AG08396 (cell line): ENCODE data around the gene ZNF614.
A peak's percentile ranks its signal among the peaks of the same experiment; 100 is the strongest.
"Not testable (repeated sequence)": the region's sequence is repeated elsewhere in the genome, so short reads cannot be mapped to it uniquely, and the experiment has no call there.

Experiments
- DNase-seq: peaks from one replicate; pipeline ENCODE4 v3.0.0; 2012; ENCODE audit warnings: low spot score, mixed read lengths

Gene ZNF614

DNA sequence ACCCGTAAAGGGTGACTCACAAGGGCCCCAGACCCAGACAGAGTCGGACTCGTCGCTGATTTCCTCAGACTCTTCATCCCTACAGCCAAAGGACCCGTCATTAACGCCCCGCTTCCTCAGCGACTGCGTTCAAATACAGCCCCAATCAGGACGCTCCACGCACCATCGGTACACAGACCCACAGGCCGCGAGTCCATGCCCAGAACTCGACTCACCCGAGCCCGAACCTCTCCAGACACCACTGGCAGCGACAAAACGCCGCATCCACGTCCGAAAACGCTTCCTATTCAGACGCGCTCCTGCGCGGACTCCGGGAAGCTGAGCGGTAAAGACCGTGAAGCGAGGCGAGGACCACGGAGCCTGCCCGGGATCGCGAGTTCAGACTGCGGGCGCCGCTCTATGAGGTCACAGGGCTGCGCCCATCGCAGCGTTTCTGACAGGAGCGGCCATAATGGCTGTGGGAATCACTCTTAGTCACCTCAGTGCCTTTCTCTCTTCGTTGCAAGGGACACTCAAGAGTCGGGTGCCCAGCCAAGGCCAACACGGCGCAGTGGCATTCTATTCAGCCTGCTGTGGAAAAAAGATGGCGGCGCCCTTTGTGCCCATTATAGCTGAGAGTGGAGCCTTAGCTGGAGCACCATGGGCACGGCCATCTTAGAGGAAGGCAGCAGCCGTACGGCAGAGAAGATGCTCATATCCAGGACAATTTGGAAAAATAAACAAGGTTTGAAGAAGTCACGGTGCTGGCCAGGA is at the start of gene ZNF614:
TSS of gene ZNF614 (minus strand) at position 353 of the 753 bp plus-strand sequence. CDS start 2,634 bp downstream, outside the sequence.
- peak; percentile 93 for DNase-seq

DNA sequence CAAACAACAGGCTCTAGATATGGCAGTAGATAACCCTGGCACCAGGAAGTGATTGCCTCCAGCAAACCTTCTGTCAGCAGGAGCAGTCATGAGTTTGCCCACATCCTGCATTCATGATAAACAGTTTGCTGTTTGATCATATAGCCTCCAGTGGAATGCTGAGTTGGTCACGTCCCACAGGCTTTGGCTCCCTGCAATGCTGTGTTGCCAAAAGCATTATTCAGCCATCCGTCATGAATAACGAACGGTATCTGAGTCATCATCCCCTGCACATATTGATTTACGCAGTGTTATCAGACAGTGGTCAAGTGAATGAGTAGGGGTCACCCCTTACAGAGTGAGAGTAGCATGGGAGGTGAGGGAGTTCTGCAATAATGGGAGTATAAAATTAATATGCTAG is 42.3 kb upstream of the ZNF614 start:
- no peak for DNase-seq

DNA sequence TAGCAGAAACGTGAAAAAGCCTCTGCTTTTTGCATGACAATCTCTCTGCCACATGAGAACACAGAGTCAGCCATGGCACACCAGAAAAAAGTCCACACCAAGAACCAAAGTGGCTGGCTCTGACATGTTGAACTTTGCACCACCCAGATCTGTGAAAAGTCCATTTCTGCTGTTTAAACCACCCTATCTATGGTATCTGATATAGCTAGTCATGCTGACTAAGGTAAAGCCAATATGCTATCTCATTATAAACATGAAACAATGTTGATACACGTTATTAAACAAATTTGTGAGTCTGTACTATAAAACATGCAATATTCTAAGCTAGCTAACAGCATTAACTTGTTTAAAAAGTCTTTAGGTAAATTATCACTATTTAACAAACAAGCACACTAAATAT is 41.5 kb upstream of the ZNF614 start:
- DNase-seq: no peak

DNA sequence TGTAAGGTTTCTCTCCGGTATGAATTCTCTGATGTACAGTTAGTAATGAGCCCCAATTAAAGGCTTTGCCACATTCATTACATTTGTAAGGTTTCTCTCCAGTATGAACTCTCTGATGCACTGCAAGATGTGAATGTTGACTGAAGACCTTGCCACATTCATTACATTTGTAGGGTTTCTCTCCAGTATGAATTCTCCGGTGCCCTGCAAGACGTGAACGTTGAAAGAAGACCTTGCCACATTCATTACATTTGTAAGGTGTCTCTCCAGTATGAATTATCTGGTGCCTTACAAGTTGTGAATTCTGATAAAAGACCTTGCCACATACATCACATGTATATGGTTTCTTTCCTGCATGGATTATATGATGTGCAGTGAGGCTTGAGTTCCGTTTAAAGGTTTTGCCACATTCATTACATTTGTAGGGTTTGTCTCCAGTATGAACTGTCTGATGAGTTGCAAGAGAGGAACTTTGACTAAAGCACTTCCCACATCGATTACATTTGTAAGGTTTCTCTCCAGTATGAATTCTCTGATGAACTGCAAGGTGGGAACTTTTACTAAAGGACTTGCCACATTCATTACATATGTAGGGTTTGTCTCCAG is 38.2 kb upstream of the ZNF614 start:
- DNase-seq: no peak

DNA sequence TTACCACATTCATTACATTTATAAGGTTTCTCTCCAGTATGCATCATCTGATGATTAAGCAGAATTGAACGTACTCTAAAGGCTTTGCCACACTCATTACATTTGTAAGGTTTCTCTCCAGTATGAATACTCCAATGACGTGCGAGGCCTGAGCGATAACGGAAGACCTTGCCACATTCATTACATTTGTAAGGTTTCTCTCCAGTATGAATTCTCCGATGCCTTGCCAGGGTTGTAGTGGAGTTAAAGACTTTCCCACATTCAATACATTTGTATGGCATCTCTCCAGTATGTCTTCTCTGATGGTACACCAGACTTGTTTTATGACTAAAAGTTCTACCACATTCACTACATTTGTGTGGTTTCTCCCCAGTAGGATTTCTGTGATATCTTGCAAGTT is 37.2 kb upstream of the ZNF614 start:
- DNase-seq: no peak

DNA sequence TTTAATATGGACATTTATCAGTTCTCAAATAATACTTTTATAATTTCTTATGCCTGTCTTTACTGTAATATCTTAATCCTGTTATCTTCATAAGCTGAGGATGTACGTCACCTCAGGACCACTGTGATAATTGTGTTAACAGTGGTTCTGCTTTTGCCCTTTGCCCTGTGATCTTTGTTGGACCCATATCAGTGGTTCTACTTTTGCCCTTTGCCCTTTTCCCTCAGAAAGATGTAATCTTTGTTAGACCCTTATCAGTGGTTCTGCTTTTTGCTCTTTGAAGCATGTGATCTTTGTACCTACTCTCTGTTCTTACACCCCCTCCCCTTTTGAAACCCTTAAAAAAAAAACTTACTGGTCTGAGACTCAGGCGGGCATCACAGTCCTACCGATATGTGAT is 28.3 kb upstream of the ZNF614 start:
- not testable (repeated sequence) for DNase-seq

DNA sequence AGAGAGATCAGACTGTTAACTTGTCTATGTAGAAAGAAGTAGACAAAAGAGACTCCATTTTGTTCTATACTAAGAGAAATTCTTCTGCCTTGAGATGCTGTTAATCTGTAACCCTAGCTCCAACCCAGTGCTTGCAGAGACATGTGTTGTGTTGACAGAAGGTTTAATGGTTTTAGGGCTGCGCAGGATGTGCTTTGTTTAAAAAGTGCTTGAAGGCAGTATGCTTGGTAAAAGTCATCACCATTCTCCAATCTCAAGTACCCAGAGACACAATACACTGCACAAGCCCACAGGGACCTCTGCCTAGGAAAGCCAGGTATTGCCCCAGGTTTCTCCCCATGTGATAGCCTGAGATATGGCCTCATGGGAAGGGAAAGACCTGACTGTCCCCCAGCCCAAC is 23.6 kb upstream of the ZNF614 start:
- DNase-seq: not testable (repeated sequence)

DNA sequence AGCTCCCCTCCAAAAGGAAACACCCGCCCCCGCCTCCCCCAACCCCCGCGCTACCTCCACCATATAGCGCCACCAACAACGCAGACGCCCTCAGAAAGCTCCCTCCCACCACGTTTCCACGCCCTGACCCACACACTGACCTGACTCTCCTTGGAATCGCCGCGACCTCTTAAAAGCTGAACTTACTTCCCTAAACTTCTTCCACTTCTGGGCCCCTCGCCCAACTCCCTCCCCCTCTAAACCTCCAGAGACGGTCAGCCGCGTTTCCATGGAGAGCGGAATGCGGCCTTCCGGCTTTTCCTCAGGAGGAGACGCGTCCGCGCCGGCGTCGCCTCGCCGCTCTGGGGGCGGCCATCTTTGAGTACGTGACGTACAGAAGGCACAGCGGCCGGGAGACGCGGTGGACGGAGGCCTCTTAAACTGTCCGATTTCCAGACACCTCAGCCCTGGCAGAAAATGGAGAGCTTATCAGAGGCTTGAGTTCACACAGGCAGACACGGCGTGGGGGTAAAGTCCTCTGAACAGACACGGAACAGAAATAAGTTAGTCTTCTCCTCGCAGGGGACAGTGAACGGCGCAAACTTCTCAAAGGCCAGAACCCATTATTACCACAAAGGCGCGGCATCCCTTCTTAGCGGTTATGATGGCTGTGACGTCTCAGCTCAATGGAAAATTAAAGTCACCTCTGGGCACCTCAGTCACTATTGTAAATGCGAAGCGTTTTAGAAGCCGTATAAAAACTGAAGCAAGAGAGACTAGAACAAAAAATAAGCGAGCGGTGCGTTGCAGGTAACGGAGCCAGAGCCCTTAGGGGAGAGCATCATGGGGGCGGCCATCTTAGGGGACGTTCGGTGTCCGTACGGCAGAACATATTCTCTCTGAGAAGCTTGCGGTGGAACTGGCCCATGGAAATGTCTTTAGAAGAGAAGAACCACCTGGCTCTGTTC is 20.6 kb upstream of the ZNF614 start, which contains the start of gene ZNF432:
TSS of gene ZNF432 (minus strand) at position 284 of the 947 bp plus-strand sequence. CDS start 1,970 bp downstream, outside the sequence.
- DNase-seq: peak; percentile 91

DNA sequence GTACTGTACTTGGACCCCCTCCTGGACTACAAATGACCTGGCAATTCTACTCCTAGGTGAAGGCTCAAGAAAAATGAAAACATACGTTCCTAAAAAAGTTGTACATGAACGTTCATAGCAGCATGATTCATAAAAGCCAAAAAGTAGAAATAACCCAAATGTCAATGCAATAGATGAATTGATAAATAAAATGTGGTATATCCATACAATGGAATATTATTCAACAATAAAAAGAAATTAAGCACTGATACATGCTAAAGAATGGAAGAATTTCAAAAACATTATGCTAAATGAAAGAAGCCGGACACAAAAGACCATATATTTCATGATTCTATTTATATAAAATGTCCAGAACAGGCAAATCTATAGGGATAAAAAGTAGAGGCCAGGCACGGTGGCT is 11.0 kb upstream of the ZNF614 start:
- DNase-seq: no peak

DNA sequence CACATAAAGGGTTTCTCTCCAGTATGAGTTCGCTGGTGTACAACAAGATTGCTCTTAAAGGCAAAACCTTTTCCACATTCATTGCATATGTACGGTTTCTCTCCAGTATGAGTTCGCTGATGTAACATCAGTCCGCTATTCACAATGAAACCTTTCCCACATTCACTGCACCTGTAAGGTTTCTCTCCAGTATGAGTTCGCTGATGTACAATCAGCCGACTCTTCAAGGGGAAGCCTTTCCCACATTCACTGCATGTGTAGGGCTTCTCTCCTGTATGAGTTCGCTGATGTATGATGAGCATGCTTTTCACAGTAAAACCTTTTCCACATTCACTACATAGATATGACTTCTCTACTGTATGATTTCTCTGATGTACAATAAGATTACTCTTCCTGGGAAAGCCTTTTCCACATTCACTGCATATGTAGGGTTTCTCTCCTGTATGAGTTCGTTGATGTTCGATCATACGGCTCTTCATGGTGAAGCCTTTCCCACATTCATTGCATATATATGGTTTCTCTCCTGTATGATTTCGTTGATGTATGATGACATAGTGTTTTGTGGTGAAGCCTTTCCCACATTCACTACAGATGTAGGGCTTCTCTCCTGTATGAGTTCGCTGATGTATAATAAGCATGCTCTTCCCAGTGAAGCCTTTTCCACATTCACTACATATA is 6.0 kb upstream of the ZNF614 start:
- DNase-seq: no peak

DNA sequence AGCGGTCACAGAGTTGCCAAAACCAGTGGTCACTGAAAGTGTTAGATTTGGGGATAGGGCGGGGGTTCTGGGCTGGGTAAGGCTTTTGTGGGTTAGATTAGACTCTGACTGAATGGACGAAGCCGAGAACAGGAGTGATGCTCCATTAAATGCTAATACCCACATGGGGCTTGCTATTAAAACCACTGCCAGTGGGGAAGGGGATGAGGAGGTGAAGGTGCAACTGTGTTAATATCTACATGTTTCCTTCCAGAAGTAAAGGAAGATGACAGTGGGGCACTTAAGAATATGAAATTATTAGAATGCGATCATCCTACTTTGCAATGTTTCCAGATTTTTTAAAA is 573 bp upstream of the ZNF614 start:
- no peak for DNase-seq

DNA sequence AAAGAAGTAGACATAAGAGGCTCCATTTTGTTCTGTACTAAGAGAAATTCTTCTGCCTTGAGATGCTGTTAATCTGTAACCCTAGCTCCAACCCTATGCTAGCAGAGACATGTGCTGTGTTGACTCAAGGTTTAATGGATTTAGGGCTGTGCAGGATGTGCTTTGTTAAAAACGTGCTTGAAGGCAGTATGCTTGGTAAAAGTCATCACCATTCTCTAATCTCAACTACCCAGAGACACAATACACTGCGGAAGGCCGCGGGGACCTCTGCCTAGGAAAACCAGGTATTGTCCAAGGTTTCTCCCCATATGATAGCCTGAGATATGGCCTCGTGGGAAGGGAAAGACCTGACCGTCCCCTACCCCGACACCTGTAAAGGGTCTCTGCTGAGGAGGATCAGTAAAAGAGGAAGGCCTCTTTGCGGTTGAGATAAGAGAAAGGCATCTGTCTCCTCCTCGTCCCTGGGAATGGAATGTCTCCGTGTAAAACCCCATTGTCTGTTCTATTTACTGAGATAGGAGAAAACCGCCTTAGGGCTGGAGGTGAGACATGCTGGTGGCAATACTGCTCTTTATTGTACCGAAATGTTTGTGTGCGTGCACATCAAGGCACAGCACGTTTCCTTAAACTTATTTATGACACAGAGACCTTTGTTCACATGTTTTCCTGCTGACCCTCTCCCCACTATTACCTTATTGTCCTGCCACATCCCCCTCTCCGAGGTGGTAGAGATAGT is 1.8 kb downstream of the ZNF614 start:
- DNase-seq: not testable (repeated sequence)

DNA sequence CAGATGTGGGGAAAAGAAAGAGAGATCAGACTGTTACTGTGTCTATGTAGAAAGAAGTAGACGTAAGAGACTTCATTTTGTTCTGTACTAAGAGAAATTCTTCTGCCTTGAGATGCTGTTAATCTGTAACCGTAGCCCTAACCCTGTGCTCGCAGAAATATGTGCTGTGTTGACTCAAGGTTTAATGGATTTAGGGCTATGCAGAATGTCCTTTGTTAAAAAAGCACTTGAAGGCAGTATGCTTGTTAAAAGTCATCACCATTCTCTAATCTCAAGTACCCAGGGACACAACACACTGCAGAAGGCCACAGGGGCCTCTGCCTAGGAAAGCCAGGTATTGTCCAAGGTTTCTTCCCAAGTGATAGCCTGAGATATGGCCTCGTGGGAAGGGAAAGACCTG is 3.7 kb downstream of the ZNF614 start:
- not testable (repeated sequence) for DNase-seq

DNA sequence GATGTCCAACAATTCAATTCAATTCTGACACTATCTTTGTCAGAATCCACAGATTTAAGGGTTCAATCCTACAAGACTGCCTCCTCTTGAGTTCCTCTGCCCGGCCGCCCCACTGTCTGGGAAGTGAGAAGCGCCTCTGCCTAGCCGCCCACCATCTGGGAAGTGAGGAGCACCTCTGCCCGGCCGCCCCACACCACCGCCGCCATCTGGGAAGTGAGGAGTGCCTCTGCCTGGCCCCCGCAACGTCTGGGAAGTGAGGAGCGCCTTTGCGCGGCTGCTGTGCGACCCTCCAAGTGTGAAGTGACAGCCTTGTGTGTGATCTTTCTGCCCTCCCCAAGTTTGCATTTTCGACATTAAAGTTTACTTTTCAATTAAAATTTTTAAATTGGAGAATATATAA is 6.0 kb downstream of the ZNF614 start:
- no peak for DNase-seq

DNA sequence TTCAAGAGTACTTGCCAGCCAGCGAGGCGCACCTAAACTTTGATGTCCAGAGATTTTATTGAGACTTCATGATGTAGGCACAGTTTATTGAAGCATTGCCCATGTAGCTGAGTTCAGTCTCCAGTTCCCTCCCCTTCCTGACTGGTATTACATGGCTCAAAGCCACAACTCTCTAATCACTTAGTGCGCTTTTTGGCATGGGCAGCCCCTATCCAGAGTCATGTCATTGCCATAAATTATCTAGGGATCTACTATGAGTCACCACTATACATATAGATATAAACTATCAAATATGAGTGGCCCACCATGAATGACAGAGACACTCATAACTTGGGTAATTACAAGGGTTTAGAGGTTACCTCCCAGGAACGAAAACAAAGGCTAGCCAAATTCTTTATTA is 7.7 kb downstream of the ZNF614 start:
- no peak for DNase-seq

DNA sequence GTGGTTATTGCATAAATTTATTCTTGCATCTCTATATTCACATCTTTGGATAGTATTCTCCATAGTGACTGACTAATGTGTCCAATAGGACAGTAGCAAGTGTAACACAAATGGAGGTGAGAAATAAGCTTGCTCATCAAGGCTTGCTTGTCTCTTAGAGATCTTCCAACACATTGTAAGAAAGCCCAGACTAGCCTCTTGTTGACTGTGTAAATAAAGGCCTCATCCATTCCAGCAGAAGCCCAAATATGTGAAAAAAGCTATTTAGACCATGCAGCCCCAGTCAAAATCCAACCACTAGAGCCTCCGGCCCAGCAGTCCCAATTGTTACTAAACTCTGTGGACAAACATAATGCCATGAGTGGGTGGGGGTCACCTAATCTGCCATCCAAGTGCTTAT is 17.5 kb downstream of the ZNF614 start:
- no peak for DNase-seq

DNA sequence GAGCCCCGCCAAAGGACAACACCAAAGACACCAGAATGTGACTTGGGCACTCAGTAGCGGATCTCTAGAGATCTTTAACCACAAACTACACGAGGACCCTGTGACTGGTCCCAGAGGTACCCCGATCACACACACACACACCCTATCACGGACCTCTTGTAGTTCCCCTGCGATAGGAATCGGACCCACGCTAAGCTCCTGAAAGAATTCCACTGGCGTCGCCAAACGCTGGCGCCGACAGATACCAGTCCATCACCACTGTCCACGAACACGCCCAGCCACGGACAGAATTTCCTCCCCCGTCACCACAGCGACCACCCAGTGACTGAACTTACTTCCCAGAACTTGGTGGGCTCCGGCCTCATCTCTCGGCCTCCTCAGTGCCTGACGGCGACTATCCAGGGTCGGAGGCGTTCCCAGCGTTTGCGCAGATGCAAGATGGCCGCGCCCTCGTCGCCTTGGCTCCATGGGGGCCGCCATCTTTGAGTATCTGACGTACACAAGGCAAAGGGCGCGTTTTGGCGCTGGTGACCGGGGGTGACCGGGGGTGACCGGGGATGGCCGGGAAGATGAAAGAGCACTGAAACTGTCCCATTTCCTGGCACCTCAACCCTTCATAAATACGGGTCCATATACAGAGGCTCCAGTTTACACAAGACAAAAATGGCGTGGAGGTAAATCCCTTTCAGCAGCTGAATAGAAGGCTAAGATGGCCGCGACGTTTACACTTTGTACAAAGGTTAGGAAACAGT is 20.2 kb downstream of the ZNF614 start, which contains the start of gene ZNF615:
TSS of gene ZNF615 (minus strand) at position 406 of the 752 bp plus-strand sequence. CDS start 4,500 bp downstream, outside the sequence.
- peak; percentile 88 for DNase-seq

DNA sequence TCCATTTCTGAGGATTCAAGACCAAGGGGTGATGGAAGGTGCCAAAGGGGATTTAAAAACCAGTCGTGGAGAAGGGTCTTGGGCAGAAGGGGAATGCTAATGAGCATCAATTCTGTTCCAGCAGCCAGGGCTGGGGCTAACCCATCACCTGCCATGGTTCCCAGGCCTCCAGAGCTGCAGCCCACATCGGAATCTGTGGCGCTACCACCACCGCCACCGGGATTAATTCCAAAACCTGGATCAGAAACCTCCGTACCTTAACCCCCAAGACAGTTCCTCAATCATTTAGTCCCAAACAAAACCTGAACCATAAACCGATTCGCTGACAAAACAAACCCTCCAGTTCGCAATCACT is 20.8 kb downstream of the ZNF614 start:
- DNase-seq: peak; percentile 13

DNA sequence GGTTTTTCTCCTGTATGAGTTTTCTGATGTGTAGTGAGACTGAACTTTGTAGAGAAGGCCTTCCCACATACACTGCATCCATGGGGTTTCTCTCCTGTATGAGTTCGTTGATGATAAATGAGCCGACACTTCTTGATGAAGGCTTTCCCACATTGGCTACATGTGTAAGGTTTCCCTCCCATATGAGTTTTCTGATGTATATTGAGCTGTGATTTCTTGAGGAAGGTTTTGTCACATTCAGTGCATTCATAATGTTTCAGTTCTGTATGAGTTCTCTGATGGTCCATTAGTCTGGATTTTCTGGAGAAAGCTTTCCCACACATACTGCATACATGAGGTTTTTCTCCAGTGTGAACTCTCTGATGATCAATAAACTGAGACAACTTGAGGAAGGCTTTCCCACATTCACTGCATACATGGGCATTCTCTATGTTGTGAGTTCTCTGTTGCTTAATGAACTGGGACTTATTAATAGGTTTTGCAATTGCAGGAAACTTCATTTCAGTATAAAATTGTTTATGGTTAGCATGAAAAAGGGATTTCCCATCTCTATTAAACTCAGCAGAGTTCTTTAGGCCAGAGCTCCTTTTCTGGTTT is 34.0 kb downstream of the ZNF614 start:
- no peak for DNase-seq

DNA sequence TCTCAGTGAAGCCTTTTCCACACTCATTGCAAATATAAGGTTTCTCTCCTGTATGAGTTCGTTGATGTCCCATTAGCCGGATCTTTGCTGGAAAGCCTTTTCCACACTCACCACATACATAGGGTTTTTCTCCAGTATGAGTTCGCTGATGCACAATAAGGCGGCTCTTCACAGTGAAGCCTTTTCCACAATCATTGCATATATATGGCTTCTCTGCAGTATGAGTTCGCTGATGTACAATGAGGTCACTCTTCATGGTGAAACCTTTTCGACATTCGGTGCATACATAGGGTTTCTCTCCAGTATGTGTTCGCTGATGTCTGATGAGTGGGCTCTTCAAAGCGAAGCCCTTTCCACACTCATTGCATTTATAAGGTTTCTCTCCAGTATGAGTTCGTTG is 34.8 kb downstream of the ZNF614 start:
- DNase-seq: no peak
